Right lobe of liver (tissue), 6 donors: ENCODE results near the gene FCRLB. TPM values are rescaled to one million over a fixed set of nuclear protein-coding genes. Genes with fewer than 3 reads are reported as not detected.

ENCODE experiments used
- ATAC-seq, 4 donors: fragments of 200-7000 bp; cut with Tn5 transposase; one replicate each; pipeline ENCODE4 v1.9.1; 2020; ENCODE audit warnings: mild to moderate bottlenecking in 4 of 4, moderate library complexity in 4 of 4
- DNase-seq, 3 donors: peaks; one replicate each; pipeline ENCODE4 v3.0.0-alpha.2; 2020
- H3K27ac ChIP-seq, 3 donors: fragments of 200-600 bp; one replicate each; pipeline ENCODE4 v1.8.0; 2022
- H3K27me3 ChIP-seq, 2 donors: fragments of 200-600 bp; one replicate each; pipeline ENCODE4 v1.8.0; 2022
- H3K36me3 ChIP-seq, 4 donors: fragments of 200-600 bp; sonication (generic) in 1 of 4; one replicate each; pipeline versions ENCODE4 v1.5.1 to v1.8.0; 2017 to 2022; ENCODE audit warnings: control low read depth in 1 of 4
- H3K4me1 ChIP-seq, 4 donors: fragments of 200-600 bp; sonication (generic) in 1 of 4; one replicate each; pipeline versions ENCODE4 v1.5.1 to v1.8.0; 2017 to 2022; ENCODE audit warnings: control low read depth in 1 of 4
- H3K4me3 ChIP-seq, 3 donors: fragments of 200-600 bp; one replicate each; pipeline ENCODE4 v1.8.0; 2022
- H3K9me3 ChIP-seq, 4 donors: fragments of 200-600 bp; sonication (generic) in 1 of 4; one replicate each; pipeline versions ENCODE4 v1.5.1 to v1.8.0; 2017 to 2022; ENCODE audit warnings: control low read depth in 1 of 4
- POLR2A ChIP-seq: fragments of 450-650 bp; IDR thresholded peaks from one replicate; pipeline ENCODE4 v1.6.1; 2017; ENCODE audit warnings: antibody characterized with exemption, mild to moderate bottlenecking
- WGBS: methylation state at CpG from one replicate; pipeline ENCODE4 v1.1.6; 2018; ENCODE audit warnings: low coverage, low lambda C conversion rate; ENCODE audit not compliant: insufficient coverage; ENCODE audit errors: missing lambda C conversion rate; 5-methylcytosine and 5-hydroxymethylcytosine counted together
- intact Hi-C, 2 donors: fragments of 100-400 bp; cut with DNase I; formaldehyde crosslinking; loops; one replicate each; pipeline versions ENCODE4 v1.11.2 to v1.14.1; 2022
- total RNA-seq, 6 experiments: library from RNA; depleted of rRNA in 2 of 6; stranded (reverse); fragments of >200 nt in 2 of 6; fragmentation: NEBNext Ultra II Directional in 3 of 6; extraction: Animal tissue kit (Norgen Biotek cat#: 25700) in 3 of 6; gene quantifications; one replicate each; pipeline versions ENCODE4 v1.1.0 to v1.2.4, GENCODE V29; 2016 to 2023
- TF ChIP-seq, protein P1 (sequence below), 4 donors: fragments of 200-600 bp in 3 of 4; fragments of 450-650 bp in 1 of 4; IDR thresholded peaks; one replicate each; pipeline versions ENCODE4 v1.5.1 to v1.8.0; 2016 to 2022; ENCODE audit warnings: antibody characterized with exemption in 4 of 4, mild to moderate bottlenecking in 2 of 4
- donor health status: DM: no; HTN: yes; CAD: no.
- donor health status: DM: no; HTN: no; CAD: no.
- donor health status: DM: no; HTN: no; CAD: no.
- donor health status: DM: no; HTN: yes; CAD: no.
- donor health status: DM: no; HTN: yes; CAD: no.

The FCRLB gene
- total RNA-seq, 6 experiments from 2014 or later: 0.14 to 0.99 (median 0.37) TPM

DNA sequence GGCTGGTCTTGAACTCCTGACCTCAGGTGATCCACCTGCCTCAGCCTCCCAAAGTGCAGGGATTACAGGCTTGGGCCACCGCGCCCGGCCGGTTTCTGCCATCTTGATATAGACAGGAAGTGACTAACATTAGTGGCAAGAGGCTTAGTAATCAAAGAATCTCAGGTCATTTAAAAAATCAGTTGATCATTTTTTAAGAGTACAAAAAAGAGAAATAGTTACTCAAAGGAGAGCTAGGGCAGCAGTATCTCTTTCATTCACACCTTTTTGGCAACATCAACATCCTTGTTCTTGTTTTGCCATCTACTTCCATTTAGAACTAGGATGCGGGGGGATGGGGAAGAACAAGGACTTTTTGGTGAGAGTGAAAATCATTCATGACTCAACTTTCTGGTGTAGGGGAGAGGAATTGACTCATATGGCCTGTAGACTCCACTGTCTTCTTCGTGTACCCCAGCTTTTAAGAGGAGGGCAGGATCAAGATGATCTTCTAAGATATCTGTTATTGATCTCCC lies 8.8 kb downstream of the FCRLB start:
- Histone ChIP-seq H3K27ac (no peak overlapping the region), H3K4me3 (no peak overlapping the region), H3K4me1 (peaks cover 0 to 13% (median 0%) of the 10 kb centered on the region in 4 donors), H3K9me3 (no peaks in the 10 kb centered on the region), H3K27me3 (no peaks in the 10 kb centered on the region), H3K36me3 (no peaks in the 10 kb centered on the region)
- 50% methylated on average over 6 of the region's 6 CpGs for WGBS
- intact Hi-C loops: no loop called here
- DNase-seq (no peak), ATAC-seq (no peak)
- TF ChIP-seq POLR2A: no peak
- TF ChIP-seq, protein P1, sequence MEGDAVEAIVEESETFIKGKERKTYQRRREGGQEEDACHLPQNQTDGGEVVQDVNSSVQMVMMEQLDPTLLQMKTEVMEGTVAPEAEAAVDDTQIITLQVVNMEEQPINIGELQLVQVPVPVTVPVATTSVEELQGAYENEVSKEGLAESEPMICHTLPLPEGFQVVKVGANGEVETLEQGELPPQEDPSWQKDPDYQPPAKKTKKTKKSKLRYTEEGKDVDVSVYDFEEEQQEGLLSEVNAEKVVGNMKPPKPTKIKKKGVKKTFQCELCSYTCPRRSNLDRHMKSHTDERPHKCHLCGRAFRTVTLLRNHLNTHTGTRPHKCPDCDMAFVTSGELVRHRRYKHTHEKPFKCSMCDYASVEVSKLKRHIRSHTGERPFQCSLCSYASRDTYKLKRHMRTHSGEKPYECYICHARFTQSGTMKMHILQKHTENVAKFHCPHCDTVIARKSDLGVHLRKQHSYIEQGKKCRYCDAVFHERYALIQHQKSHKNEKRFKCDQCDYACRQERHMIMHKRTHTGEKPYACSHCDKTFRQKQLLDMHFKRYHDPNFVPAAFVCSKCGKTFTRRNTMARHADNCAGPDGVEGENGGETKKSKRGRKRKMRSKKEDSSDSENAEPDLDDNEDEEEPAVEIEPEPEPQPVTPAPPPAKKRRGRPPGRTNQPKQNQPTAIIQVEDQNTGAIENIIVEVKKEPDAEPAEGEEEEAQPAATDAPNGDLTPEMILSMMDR (IDR thresholded peaks at IDR 0.05): no peak

DNA sequence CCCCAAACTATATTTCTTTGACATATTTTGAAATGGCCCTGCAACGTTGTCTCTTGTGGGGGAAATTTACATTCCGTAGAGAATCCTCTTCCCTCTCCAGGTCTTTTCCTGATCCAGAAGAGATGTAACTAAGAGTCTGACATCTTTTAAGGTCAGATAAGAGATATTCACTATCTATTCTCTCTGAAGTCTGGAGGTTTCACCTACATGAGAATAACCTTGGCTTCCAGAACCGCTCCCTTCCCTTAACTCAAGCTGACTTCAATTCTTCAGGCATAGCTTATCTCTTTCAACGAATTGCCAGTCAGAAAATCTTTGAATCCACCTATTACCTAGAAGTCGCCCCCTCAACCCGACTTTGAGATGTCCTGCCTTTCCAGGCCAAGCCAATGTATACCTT lies 9.9 kb downstream of the FCRLB start:
- TF ChIP-seq POLR2A: no peak
- TF ChIP-seq, protein P1 (IDR thresholded peaks at IDR 0.05): no peak
- no peaks in the 10 kb centered on the region for H3K27me3 ChIP-seq
- H3K9me3 ChIP-seq: no peaks in the 10 kb centered on the region
- DNase-seq (no peak), ATAC-seq (no peak)
- H3K27ac ChIP-seq: no peak overlapping the region
- WGBS: 72% methylated on average over 6 of the region's 6 CpGs
- no peaks in the 10 kb centered on the region for H3K36me3 ChIP-seq
- intact Hi-C loops: no loop called here
- H3K4me3 ChIP-seq: no peak overlapping the region
- peaks cover 0 to 4% (median 0%) of the 10 kb centered on the region in 4 donors for H3K4me1 ChIP-seq

DNA sequence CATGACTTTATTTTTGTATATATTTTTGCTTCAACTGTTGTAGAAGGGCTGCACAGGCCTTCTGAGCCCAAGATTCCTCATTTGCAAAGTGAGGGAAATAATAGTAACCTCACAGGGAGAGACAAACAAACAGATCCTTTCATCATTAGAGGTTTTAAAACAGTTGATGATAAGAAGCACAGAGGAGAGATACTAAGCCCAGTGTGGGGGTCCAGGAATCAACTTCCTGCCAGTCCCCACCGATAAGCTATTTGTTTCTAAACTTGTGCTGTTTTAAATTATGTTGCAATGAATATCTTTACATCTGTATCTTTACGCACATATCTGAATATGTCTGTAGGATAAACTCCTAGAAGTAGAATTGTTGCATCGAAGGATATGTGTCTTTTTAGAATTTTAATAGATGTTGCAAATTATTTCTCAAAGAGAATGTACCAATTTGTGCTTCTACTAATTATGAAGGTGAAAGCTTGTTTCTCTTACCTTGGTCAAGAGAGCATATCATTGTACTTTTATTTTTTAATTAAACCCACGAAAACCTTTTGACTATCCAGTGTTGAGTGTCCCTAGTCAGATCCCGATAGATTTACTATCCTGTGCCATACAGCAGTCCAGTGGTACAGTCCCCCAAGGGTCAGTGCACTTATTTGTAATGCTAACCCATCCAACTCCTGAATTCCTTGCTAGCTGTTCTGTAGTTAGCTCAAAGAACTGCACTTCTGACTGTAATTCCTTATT lies 10.8 kb downstream of the FCRLB start:
- H3K27ac ChIP-seq: no peak overlapping the region
- 49% methylated on average over 5 of the region's 5 CpGs for WGBS
- intact Hi-C loops: no loop called here
- no peak for ATAC-seq
- H3K27me3 ChIP-seq: no peaks in the 10 kb centered on the region
- peaks cover 0 to 2% (median 0%) of the 10 kb centered on the region in 4 donors for H3K4me1 ChIP-seq
- no peaks in the 10 kb centered on the region for H3K36me3 ChIP-seq
- DNase-seq: no peak
- TF ChIP-seq POLR2A: no peak
- TF ChIP-seq, protein P1 (IDR thresholded peaks at IDR 0.05): no peak
- H3K9me3 ChIP-seq: no peaks in the 10 kb centered on the region
- H3K4me3 ChIP-seq: no peak overlapping the region

DNA sequence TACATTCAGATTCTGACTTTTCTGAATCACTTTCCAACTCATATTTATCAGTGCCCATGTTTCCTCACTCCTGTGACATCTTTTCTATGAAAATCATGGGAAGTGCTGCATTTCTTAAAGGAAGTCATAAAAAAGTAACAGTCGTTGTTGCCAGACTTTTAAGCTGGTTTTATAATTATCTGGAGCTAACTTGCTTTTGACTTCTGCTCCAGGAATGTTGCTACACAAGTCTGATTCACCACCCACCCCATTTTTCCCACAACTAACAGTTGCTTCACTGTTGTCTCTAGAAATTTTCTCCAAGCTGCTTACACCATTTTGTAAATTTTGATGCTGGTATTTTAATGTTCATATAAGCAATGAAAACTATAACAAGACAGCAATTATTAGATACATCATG lies 12.2 kb downstream of the FCRLB start:
- DNase-seq: no peak
- TF ChIP-seq, protein P1 (IDR thresholded peaks at IDR 0.05): no peak
- TF ChIP-seq POLR2A: no peak

More for the DNA sequence above, 12.2 kb downstream of the FCRLB start:
- H3K4me3 ChIP-seq: no peak overlapping the region
- H3K4me1 ChIP-seq: no peaks in the 10 kb centered on the region
- H3K9me3 ChIP-seq: no peaks in the 10 kb centered on the region
- ATAC-seq: peak in 2 of 4 donors; percentile 35 to 66
- intact Hi-C loops: no loop called here
- H3K27ac ChIP-seq: no peak overlapping the region
- 9% methylated on average over 1 of the region's 1 CpG for WGBS
- H3K36me3 ChIP-seq: no peaks in the 10 kb centered on the region
- H3K27me3 ChIP-seq: no peaks in the 10 kb centered on the region
